Medulla oblongata (tissue), 1 donor: Measurements from ENCODE around the gene BBS4.

Experiments
- DNase-seq: peaks from one replicate; pipeline ENCODE4 v3.0.0-alpha.2; 2015; ENCODE audit errors: extremely low spot score

The BBS4 gene

DNA sequence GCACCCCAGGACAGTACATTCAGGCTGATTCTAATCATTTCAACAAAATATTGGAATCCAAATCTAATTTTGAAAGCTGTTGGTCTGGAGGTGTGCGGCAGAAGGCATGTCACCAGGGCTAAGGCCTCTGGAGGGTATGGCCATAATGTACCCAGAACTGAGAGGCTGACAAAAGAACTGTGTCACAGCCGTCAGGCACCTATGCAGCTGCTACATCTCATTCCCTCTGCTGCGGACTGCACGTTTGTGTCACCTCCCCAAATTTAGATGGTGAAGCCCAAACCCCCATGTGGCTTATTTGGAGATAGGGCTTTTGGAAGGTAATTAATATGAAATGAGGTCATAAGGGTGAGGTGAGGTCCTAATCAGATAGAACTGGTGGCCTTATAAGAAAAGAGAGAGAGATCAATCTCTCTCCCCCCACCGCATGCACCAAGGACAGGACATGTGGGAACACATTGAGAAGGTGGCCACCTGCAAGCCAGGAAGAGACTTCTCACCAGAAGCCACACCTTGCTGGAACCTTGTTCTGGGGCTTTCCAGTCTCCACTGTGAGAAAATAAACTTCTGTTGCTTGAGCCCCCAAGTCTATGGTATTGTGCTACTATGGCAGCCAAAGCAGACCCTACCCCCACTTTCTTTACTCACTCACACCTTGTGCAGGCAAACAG lies 74.7 kb downstream of the BBS4 start:
- no peak for DNase-seq

DNA sequence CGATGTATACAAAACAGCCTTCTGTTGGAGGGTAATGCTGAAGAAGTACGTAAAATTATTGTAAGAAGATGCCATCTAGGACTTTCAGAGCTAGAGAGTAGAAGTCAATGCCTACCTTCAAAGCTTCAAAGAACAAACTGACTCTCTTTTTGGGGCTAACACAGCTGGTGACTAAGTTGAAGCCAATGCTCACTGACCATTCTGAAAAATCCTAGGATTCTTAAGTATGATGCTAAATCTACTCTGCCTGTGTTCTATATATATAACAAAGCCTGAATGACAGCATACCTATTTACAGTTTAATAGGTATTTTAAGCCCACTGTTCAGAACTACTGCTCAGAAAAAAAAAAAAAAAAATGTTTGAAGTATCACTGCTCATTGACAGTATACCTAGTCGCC lies 78.6 kb downstream of the BBS4 start:
- no peak for DNase-seq

DNA sequence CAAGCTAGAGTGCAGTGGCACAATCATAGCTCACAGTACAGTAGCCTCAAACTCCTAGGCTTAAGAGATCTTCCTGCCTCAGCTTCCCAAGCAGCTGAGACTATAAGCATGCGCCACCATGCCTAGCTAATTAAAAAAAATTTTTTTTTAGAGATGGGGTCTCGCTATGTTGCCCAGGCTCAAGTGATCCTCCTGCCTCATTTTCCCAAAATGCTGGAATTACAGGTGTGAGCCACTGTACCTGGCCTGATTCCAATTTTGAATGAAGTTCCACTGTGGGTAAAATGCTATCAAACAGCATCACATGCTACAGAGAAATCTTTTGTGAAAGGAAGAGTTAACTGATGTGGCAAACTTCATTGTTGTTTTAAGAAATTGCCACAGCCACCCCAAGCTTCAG lies 80.0 kb downstream of the BBS4 start:
- no peak for DNase-seq

DNA sequence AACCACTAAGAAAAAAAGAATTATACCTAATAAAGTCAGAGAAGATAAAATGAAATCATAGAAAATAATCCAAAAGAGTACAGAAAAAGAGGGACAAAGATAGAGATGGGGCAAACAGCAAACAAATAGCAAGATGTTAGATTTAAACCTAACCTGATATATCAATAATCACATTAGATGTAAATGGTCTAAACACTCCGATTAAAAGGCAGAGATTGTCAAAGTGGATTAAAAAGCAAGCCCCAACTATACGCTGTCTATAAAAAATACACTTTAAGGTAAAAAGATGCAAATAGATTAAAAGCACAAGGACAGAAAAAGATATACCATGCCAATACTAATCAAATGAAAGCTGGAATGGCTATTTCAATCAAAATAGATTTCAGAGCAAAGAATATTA lies 80.8 kb downstream of the BBS4 start:
- no peak for DNase-seq

DNA sequence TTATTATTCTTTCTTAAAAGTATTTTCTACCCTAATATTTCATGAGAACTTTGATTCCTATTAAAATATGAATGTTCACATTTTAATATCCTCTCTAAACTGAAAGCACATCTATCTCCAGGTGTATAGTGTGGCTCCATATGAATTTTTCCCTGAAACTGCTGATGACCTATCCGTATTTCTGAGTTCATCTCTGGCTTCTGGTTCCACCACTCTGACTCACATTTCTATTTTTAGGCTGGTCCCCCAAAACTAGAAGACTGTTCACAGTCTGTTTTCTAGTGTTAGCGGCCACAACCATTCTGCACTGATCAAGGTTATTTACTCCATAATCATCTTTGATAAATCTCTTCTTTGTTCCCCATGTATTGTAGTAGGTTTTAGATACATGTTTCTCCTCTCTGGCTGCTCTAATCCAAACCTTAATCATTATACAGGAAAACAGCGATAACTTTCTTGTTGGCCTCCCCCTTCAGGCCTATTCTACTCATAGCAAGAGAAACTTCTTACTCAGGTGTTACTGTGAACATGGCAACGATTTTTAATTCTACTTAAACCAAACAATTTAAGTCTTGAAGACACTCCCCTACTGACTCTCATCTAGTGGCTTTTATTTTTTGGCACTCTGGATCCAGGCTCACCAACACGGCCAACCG lies 84.8 kb downstream of the BBS4 start:
- DNase-seq, result no peak

DNA sequence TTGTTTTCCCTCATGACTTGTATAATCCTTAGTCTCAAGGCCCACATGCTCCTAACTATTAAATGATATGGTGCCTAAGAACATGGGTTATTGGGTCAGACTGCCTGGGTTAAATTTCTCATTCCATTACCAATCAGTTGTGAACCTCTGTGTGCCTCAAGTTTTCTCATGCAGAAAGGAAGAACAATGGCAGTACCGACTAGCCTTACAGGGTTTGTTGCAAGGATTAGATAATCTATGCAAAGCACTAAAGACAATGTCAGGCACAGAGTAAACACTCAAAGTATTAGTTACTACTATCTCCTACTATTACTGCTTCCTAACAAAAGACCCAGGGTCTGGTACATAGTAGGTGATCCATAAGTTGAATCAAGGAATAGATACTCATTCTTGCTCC lies 85.3 kb downstream of the BBS4 start:
- no peak for DNase-seq

DNA sequence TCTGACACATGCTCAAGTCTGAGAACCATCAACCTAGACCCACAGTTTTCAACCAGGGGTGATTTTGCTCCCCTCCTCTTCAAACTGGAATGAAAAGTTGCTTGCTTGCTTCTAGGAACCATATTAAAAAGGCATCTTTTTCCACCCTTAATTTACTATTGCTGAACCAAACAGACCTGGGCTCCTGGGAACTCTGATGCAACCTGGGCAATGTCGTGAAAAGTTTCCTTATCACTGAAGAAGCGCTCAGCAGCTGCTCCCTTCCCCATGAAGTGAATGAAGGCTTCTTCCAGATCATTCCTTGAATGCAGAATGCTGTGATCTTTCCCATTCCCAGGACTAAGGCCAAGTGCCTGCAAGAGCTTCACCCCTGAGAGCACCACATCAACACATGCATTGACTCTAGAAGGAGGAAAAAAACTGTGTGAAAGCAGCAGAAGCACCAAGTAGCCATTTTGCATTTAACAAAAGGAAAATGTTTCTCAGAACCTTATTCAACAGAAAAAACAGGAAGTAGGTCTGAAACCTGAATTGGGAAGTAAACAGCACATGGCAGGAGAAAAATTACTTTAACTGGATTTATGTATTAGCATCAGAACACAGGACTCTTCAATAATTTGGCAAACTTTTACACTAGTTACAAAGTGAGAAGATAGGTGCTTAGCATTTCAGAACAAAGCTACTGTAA lies 88.8 kb downstream of the BBS4 start:
- peak; percentile 33 for DNase-seq

DNA sequence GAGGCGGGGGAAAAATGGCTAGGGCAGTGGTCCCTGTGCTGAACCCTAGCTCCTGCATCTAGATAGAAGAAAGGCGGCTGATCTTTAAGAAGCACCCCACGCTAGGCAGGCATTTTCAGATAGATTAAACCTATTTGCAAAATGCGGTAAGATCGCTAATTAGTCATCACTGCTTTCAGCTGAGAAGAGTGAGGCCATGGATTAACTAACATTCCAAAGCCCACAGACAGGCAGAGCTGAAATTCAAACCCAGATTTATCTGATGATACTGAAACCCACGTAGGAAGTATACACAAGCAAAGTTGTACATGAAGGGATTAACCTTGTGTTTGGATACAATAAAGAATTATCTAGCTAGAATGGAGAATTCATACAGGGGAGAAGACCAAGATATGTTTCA lies 92.8 kb downstream of the BBS4 start:
- DNase-seq, result no peak

DNA sequence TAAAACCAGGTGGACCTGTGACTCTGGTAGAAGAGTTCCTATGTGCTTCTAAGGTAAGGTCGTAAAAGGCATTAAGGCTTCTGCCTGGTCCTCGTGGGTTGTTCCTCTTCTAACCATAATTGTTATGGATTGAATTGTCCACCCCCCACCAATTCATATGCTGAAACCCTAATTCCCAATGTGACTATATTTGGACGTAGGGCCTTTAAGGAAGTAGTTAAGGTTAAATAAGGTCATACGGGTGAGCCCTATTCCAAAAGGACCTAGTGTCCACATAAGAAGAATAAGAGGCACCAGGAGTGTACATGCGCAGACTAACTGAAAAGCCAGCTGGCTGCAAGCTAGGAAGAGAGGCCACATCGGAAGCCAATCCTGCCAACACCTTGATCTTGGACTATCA lies 95.6 kb downstream of the BBS4 start:
- no peak for DNase-seq

DNA sequence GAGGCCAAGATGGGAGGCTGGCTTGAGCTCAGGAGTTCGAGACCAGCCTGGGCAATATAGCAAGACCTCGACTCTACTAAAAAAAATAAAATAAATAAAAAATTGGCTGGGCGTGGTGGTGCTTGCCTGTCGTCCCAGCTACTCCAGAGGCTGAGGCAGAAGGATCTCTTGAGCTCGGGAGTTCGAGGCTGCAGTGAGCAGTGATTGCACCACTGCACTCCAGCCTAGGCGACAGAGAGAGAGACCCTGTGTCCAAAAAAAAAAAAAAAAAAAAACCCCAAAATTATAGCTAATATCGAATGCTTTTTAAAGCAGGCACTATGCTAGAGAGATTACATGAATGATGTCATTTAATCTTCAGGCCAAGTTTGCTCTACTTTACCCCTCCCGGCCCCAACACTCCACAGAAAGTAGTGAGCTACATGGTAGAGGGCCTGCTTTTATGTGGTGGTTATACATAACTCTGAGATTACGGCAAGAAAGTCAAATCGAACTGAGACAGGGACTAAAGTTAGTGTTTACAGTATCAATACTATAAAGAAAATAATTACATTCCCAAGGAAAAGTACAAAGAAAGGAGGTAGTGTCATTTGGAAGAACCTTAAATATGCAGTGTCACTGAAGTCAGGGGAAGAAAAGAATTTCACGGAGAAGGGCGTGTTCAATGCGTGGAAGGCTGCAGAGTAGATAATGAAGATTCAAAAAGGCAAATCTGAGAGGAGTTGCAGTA lies 96.4 kb downstream of the BBS4 start:
- no peak for DNase-seq

DNA sequence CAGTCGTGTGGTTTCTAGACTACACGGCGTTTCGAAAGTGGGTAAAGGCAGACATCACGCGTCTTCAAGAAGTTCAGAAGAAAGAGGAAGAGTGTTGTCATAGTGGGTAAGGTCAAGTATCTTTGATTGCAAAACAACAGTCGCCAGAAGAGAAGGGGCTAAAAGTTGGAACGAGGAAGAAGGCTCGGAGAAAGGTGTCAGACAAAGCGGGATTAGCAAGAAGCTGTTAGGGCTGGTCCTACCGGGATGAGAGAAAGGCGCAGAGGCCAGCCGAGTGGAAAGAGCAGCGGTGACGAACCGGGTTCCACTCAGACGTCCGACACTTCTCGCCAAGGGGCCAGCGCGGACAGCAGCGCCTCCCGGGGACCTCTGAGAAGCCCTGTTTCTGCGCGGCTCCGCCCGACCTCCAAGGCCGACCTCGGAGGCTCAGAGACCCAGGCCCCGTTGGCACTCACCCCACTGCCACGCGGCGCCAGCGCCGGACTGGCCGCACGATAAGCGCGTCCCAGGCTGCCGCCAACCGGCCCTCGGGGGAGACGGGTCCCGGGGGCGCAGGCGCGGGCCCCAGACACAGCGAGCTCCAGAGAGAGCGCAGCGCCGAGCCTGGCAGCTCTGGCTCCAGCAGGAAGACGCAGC lies 97.1 kb downstream of the BBS4 start:
- peak; percentile 80 for DNase-seq

DNA sequence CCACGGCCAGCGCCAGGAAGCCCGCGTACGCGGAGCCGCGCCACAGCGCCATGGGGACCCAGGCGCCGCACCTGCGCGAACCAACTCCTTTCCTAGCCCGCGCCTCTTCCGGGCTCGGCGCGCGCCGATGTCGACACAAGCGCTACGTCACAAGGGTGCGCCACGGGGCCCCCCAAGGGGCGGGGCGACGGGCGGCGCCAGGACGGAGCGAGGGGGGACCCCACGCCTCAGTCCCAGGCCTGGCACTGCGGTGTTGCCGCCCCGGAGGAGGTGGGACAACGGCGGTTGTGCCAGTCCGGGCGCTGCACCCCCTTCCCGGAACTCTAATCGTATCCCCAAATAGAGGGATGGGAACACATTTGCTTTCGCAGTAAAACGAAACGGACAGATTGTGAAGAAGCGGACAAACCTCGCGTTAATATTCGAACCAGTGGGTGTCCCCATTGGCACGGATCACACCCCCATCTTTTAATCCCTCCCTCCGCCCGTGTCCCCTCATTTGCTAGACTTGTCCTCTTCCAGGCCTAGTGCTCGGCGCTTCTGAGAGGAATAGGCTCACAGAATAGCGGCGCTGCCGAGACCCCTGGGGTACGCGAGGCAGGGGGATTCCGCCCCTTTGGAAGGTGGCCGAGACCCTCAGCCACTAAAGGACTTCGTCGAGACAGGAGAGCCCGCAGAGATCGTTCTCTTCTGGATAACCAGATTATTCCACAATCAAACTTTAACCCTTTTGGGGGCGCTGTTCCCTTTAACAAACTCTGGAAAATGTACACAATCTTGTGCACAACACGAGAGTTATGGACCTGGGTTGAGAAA lies 97.8 kb downstream of the BBS4 start, which contains the start of gene ADPGK:
Gene ADPGK (minus strand): TSS at position 119 of the 816 bp plus-strand sequence. CDS start 67 bp downstream, at position 52.
- DNase-seq, result peak; percentile 94

DNA sequence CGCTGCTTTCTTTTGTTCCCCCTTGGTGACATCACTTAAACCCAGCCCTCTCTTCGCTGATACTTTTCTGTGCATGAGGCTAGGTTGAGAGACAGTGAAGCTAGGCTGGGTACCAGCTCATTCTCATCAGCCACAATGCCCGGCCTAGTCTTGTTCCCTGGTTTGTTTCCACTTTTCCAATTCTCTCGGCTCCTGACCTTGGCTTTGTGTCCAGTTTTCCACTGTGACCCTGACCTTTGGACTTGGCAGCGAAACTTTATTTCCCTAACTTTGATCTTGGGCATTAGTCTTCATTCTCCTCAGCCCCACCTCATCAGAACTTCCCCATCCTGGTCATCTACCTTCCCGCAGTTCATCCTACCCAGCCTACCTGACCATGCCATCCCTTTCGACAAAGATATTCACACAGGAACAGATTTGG lies 98.5 kb downstream of the BBS4 start:
- DNase-seq, result no peak

DNA sequence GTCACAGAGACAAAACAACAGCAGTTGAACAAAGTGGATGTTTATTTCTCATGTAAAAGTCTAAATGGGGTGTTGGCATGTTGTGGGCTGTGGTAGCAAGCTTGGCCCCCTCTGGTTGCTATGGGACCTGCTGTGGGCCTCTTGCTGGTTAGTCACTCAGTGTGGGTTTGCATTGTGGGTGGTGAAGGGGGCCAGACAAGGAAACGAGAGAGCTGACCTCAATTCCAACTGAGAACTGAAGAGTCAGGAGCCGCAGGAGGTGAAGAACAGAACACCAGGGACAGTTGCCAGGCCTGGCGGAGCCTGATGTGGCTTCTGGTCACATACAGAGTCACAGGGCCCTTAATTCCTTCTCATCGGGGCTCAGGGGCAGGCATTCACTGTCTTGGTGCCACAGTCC lies 99.4 kb downstream of the BBS4 start:
- DNase-seq, result peak; percentile 52

DNA sequence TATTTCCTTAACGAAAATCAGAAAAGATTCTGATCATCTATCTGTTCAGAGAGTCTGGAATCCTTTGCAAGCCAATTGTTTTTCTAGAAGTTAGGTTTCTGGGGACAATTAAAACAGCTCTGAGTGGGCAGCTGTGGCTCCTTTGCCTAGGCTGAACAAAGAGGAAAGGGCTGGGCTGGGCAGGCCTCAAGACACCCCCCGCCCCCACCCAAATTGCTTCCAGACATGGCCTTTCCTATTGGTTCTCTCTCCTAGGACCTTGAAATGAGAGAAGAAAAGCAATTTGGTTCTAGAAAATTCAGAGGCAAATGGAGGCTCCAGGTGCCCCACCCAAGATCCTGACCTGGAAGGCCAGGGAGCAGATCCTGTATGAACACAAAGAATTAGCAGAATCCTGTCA lies 99.8 kb downstream of the BBS4 start:
- DNase-seq, result no peak

DNA sequence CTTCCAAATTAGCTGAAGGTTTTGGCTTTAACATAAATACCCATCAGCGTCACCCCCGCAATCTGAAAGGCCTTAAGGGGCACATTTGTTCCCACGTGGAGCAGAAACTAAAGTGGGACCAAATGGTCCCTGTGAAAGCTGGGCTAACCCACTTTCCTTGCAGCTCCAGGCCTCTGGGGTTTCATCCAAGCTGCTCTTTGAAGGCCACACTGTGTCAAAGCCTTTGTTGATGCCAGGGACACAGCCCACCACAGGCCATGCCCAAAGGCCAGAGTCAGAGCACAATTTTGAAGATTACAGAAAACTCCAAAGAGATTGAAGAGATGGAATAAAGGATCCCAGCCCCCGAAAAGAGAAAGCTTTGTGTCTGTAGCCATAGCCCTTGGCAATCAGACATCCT lies 100.2 kb downstream of the BBS4 start:
- no peak for DNase-seq

DNA sequence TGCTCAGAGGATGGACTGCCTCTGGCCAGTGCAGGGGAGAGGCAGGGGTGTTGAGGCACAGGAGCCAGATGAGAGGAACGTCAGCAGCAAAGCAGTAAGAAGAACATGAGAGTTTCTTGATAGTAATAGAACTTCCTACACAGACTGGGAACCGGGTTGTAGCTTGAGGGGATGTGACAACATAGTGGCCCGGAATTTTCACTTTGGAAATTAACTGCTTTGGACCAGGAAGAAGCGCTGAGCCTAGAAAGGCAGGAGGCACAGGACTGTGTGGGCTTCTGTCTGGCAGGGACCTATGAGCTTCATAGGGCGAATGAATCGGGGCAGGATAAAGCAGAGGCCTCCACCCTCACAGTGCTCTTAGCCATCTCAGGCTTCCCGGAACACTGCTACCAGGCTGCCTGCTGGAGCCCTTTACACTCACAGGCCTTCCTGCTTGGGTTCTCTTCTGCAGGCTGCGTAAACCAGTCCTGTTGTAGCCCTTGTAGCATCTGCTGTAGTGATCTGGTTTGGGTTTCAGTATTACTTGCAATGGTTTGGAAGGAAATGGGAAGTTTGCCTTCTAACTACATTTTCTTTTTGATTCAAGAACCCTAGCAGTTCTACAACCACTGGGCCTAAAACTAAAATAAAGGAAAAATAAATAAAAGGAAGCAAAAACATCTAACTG lies 100.8 kb downstream of the BBS4 start:
- DNase-seq, result peak; percentile 49

DNA sequence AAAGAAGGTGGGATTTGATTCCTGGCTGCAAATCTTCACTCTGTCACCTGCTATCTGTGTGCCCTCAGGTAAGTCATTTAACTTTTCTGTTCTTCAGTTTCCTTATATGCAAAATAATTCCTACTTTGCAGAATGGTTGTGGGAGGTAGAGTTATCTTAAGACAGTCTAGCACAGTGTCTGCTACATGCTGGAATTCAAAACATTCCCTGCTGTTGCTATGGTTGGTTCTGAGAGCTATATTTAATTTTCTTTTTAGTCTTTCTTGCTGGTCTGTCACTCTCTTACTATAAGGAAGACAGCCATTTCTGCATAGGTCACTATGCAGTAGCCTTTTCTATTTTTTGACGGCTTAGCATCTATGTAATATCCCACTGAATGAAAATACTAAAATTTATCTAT lies 101.5 kb downstream of the BBS4 start:
- DNase-seq, result no peak
